Lower leg skin (tissue), 3 donors: ENCODE results near the gene SH3BGRL3.

Source experiments
- CTCF ChIP-seq, 3 donors: fragments of 450-650 bp; IDR thresholded peaks; one replicate each; pipeline ENCODE4 v1.5.1; 2016; ENCODE audit warnings: antibody characterized with exemption in 3 of 3, mild to moderate bottlenecking in 3 of 3, moderate library complexity in 2 of 3
- POLR2A ChIP-seq, 2 donors: fragments of 450-650 bp; IDR thresholded peaks; one replicate each; pipeline ENCODE4 v1.6.1; 2016 to 2017; ENCODE audit warnings: antibody characterized with exemption in 2 of 2, mild to moderate bottlenecking in 1 of 2, moderate library complexity in 1 of 2

DNA sequence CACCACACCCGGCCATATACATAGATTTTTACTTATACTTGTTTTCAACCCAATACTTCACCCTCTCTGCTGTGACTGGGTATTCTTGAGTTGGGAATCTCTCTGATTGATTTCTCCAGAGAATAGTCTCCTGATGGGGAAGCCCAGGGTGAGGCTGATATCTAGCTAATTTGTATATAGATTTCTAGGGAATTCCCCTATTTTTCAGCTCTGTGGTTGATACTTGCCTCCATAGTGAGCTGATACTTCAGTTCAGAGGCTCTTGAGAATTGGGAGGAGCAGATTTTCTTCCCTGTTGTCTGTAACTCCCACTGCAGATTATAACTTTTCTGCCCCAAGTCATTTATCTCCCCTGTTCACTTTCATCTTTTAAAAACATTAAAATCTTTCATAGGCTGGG, 14.5 kb upstream of the SH3BGRL3 start:
- TF ChIP-seq CTCF (IDR thresholded peaks at IDR 0.05) (no peak), POLR2A (IDR thresholded peaks at IDR 0.05) (no peak)
